ENCODE data around the gene KLF1.
"Not testable (repeated sequence)": the region's sequence is repeated elsewhere in the genome, so short reads cannot be mapped to it uniquely, and the experiment has no call there.

KLF1 gene

GRCh38 chr19:12886969-12887747 lies at the start of gene KLF1:
Gene KLF1 (minus strand): TSS chr19:12887201. CDS start chr19:12887140, 61 bp downstream.
- no peak for DNase-seq (ENCODE audit: low read depth)

GRCh38 chr19:12936582-12936981 lies 49.6 kb upstream of the KLF1 start:
- no peak for DNase-seq (ENCODE audit: low read depth)

GRCh38 chr19:12935071-12935470 lies 48.1 kb upstream of the KLF1 start:
- no peak for DNase-seq (ENCODE audit: low read depth)

GRCh38 chr19:12933287-12934072 lies 46.5 kb upstream of the KLF1 start, which contains the start of gene FARSA:
Gene FARSA (minus strand): TSS chr19:12933711. CDS start chr19:12933696, 15 bp downstream.
- DNase-seq (ENCODE audit: low read depth) = peak; percentile 72

GRCh38 chr19:12932392-12933286 lies 45.6 kb upstream of the KLF1 start:
- no peak for DNase-seq (ENCODE audit: low read depth)

GRCh38 chr19:12930002-12930645 lies 43.1 kb upstream of the KLF1 start:
- DNase-seq (ENCODE audit: low read depth) = no peak

- DNase-seq (ENCODE audit: low read depth) = no peak
Observed at GRCh38 chr19:12924621-12925310, 37.8 kb upstream of the KLF1 start.

GRCh38 chr19:12922959-12923358 lies 36.0 kb upstream of the KLF1 start:
- DNase-seq (ENCODE audit: low read depth) = no peak

GRCh38 chr19:12921047-12921446 lies 34.0 kb upstream of the KLF1 start:
- DNase-seq (ENCODE audit: low read depth) = no peak

- DNase-seq (ENCODE audit: low read depth) = no peak
Observed at GRCh38 chr19:12918253-12918652, 31.3 kb upstream of the KLF1 start.

GRCh38 chr19:12915860-12916259 lies 28.9 kb upstream of the KLF1 start:
- not testable (repeated sequence) for DNase-seq (ENCODE audit: low read depth)

- no peak for DNase-seq (ENCODE audit: low read depth)
Observed at GRCh38 chr19:12913851-12914690, 27.1 kb upstream of the KLF1 start.

GRCh38 chr19:12913011-12913561 lies 26.1 kb upstream of the KLF1 start:
- DNase-seq (ENCODE audit: low read depth) = no peak

GRCh38 chr19:12912571-12912970 lies 25.6 kb upstream of the KLF1 start:
- DNase-seq (ENCODE audit: low read depth) = no peak

- DNase-seq (ENCODE audit: low read depth) = no peak
Observed at GRCh38 chr19:12907166-12907565, 20.2 kb upstream of the KLF1 start.

- no peak for DNase-seq (ENCODE audit: low read depth)
Observed at GRCh38 chr19:12899891-12900518, 13.0 kb upstream of the KLF1 start.

GRCh38 chr19:12896460-12896859 lies 9.5 kb upstream of the KLF1 start:
- DNase-seq (ENCODE audit: low read depth) = no peak

- DNase-seq (ENCODE audit: low read depth) = no peak
Observed at GRCh38 chr19:12893582-12893981, 6.6 kb upstream of the KLF1 start.

- no peak for DNase-seq (ENCODE audit: low read depth)
Observed at GRCh38 chr19:12891553-12892021, 4.6 kb upstream of the KLF1 start.
